Trophoblast cell (in vitro differentiated cells and primary cell): ENCODE measurements around the gene TRIP12.

Experiments used
- DNase-seq, 2 donors: peaks; one replicate each; pipeline ENCODE4 v3.0.0-alpha.2; 2016
- H2AFZ ChIP-seq: 2 replicates; pipeline ENCODE4 v1.6.1; 2013; ENCODE audit warnings: low read length, moderate library complexity, mild to moderate bottlenecking; ENCODE audit not compliant: insufficient read depth, poor library complexity
- H2AK5ac ChIP-seq: 2 replicates; pipeline ENCODE4 v1.6.1; 2013; ENCODE audit warnings: mild to moderate bottlenecking, low read length
- H2BK120ac ChIP-seq: 2 replicates; pipeline ENCODE4 v1.6.1; 2013; ENCODE audit warnings: low read length, mild to moderate bottlenecking, moderate library complexity; ENCODE audit not compliant: insufficient read depth, poor library complexity
- H2BK12ac ChIP-seq: 2 replicates; pipeline ENCODE4 v1.6.1; 2013; ENCODE audit warnings: mild to moderate bottlenecking, low read length, moderate library complexity
- H2BK5ac ChIP-seq: 2 replicates; pipeline ENCODE4 v1.6.1; 2013; ENCODE audit warnings: low read length, low read depth, moderate library complexity, mild to moderate bottlenecking; ENCODE audit not compliant: poor library complexity
- H3K14ac ChIP-seq: 2 replicates; pipeline ENCODE4 v1.6.1; 2013; ENCODE audit warnings: mild to moderate bottlenecking, low read length
- H3K18ac ChIP-seq: 2 replicates; pipeline ENCODE4 v1.6.1; 2013; ENCODE audit warnings: mild to moderate bottlenecking, low read length
- H3K23ac ChIP-seq: 2 replicates; pipeline ENCODE4 v1.6.1; 2013; ENCODE audit warnings: low read length
- H3K27ac ChIP-seq: 2 replicates; pipeline ENCODE4 v1.5.1; 2013; ENCODE audit warnings: low read depth, mild to moderate bottlenecking, inconsistent platforms, low read length, moderate library complexity
- H3K27me3 ChIP-seq: 2 replicates; pipeline ENCODE4 v1.6.1; 2013; ENCODE audit warnings: inconsistent platforms, mild to moderate bottlenecking, low read length, moderate library complexity; ENCODE audit not compliant: insufficient read depth
- H3K36me3 ChIP-seq, 2 experiments: 1 replicate in 1 of 2; 2 replicates in 1 of 2; pipeline ENCODE4 v1.6.1; 2013; ENCODE audit warnings: low read length in 2 of 2, mild to moderate bottlenecking in 2 of 2, moderate library complexity in 1 of 2; ENCODE audit not compliant: insufficient read depth in 2 of 2, control insufficient read depth in 1 of 2
- H3K4ac ChIP-seq: 2 replicates; pipeline ENCODE4 v1.6.1; 2013; ENCODE audit warnings: low read depth, mild to moderate bottlenecking, low read length, moderate library complexity
- H3K4me1 ChIP-seq, 2 experiments: 1 replicate in 1 of 2; 2 replicates in 1 of 2; pipeline ENCODE4 v1.6.1; 2013; ENCODE audit warnings: low read length in 2 of 2, mild to moderate bottlenecking in 2 of 2, moderate library complexity in 1 of 2; ENCODE audit not compliant: insufficient read depth in 2 of 2, control insufficient read depth in 1 of 2
- H3K4me2 ChIP-seq: 2 replicates; pipeline ENCODE4 v1.6.1; 2013; ENCODE audit warnings: inconsistent platforms, mild to moderate bottlenecking, low read length, moderate library complexity
- H3K4me3 ChIP-seq: 2 replicates; pipeline ENCODE4 v1.5.1; 2013; ENCODE audit warnings: mild to moderate bottlenecking, low read depth, low read length, inconsistent platforms
- H3K79me1 ChIP-seq: one replicate; pipeline ENCODE4 v1.6.1; 2013; ENCODE audit warnings: low read length
- H3K79me2 ChIP-seq: 2 replicates; pipeline ENCODE4 v1.6.1; 2013; ENCODE audit warnings: low read length, mild to moderate bottlenecking; ENCODE audit not compliant: control insufficient read depth, insufficient read depth, poor library complexity
- H3K9ac ChIP-seq: 2 replicates; pipeline ENCODE4 v1.6.1; 2013; ENCODE audit warnings: mild to moderate bottlenecking, low read length
- H3K9me3 ChIP-seq: 2 replicates; pipeline ENCODE4 v1.6.1; 2013; ENCODE audit warnings: low read depth, mild to moderate bottlenecking, control low read depth, inconsistent platforms, low read length; ENCODE audit not compliant: insufficient read depth
- H4K12ac ChIP-seq: 2 replicates; pipeline ENCODE4 v1.6.1; 2013; ENCODE audit warnings: low read depth, mild to moderate bottlenecking, low read length, moderate library complexity
- H4K8ac ChIP-seq: 2 replicates; pipeline ENCODE4 v1.6.1; 2013; ENCODE audit warnings: low read depth, mild to moderate bottlenecking, low read length, moderate library complexity
- H4K91ac ChIP-seq: one replicate; pipeline ENCODE4 v1.6.1; 2013; ENCODE audit warnings: low read depth, mild to moderate bottlenecking, low read length, moderate library complexity
- WGBS: extraction: QIAGEN DNeasy Blood & Tissue Kit; methylation state at CpG from one replicate; pipeline ENCODE4 v1.1.7; 2013; ENCODE audit warnings: missing lambda C conversion rate; ENCODE audit not compliant: insufficient read length, insufficient coverage; ENCODE audit errors: extremely low coverage; 5-methylcytosine and 5-hydroxymethylcytosine counted together

Gene TRIP12

DNA sequence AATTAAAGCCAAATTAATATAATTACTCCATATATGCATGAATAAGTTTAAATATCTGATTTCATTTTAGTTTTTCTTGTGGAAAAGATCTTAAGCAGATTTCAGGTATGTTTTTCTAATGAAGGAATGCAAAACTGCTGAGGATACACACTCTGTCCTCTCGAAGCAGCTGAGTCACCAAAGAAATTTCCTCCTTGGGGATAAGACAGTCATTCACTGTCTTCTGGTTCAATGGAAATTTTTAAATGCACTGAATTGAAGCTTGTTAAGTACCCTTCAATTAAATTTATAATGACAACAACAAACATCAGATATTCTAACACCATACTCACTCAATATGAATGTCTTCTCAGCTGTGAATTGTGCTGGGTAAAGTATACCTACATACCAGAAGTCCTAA lies 106.0 kb downstream of the TRIP12 start:
- no CpG with 5 or more reads among the region's 1 CpG for WGBS
- Histone ChIP-seq H3K79me2 (no peaks in the 10 kb centered on the region), H3K14ac (no peak overlapping the region), H3K9me3 (no peaks in the 10 kb centered on the region), H3K23ac (no peak overlapping the region), H3K18ac (no peak overlapping the region), H2BK5ac (no peak overlapping the region), H4K12ac (no peak overlapping the region), H3K36me3 (peaks cover 13 to 14% of the 10 kb centered on the region in 2 experiments), H3K4ac (no peak overlapping the region), H3K4me3 (no peak overlapping the region), H3K9ac (no peak overlapping the region), H4K8ac (no peak overlapping the region), H4K91ac (no peak overlapping the region), H3K27ac (no peak overlapping the region), H3K4me2 (no peak overlapping the region), H3K27me3 (no peaks in the 10 kb centered on the region), H2AFZ (no peak overlapping the region), H2BK120ac (no peak overlapping the region), H3K4me1 (no peaks in the 10 kb centered on the region), H3K79me1 (no peaks in the 10 kb centered on the region), H2AK5ac (no peak overlapping the region), H2BK12ac (no peak overlapping the region)
- DNase-seq, result peak; percentile 6 to 64

DNA sequence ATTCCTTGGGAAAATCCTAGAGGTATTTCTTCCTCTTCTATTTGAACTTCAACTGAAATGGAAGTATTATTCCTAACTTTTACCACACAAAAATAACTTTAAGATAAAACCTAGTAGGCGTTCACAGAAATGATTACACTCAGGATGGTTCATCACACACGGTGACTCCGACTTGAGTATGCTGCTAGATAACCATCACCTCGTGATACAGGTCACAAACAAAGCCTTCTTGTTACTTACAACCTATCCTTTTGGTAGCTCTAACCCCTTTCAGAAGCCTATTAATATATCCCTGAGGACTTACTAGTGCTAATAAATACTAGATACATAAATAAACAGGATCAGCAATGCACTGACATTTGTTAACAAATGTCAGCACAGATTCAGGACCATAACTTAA lies 106.5 kb downstream of the TRIP12 start:
- no peak overlapping the region for H4K8ac ChIP-seq
- H2AFZ ChIP-seq, result no peak overlapping the region
- H3K9me3 ChIP-seq, result no peaks in the 10 kb centered on the region
- H3K18ac ChIP-seq, result no peak overlapping the region
- no peak overlapping the region for H2AK5ac ChIP-seq
- no peak overlapping the region for H2BK12ac ChIP-seq
- H3K36me3 ChIP-seq, result peaks cover 12 to 13% of the 10 kb centered on the region in 2 experiments
- peak; percentile 23 to 55 for DNase-seq
- H3K4me3 ChIP-seq, result no peak overlapping the region
- H3K4me2 ChIP-seq, result no peak overlapping the region
- no CpG with 5 or more reads among the region's 4 CpGs for WGBS
- no peak overlapping the region for H2BK120ac ChIP-seq
- H3K79me1 ChIP-seq, result no peaks in the 10 kb centered on the region
- no peak overlapping the region for H3K23ac ChIP-seq
- no peak overlapping the region for H4K12ac ChIP-seq
- no peaks in the 10 kb centered on the region for H3K4me1 ChIP-seq
- no peak overlapping the region for H2BK5ac ChIP-seq
- no peak overlapping the region for H3K4ac ChIP-seq
- H3K27me3 ChIP-seq, result no peaks in the 10 kb centered on the region
- no peak overlapping the region for H3K9ac ChIP-seq
- H3K14ac ChIP-seq, result no peak overlapping the region
- no peak overlapping the region for H4K91ac ChIP-seq
- H3K79me2 ChIP-seq, result no peaks in the 10 kb centered on the region
- no peak overlapping the region for H3K27ac ChIP-seq

DNA sequence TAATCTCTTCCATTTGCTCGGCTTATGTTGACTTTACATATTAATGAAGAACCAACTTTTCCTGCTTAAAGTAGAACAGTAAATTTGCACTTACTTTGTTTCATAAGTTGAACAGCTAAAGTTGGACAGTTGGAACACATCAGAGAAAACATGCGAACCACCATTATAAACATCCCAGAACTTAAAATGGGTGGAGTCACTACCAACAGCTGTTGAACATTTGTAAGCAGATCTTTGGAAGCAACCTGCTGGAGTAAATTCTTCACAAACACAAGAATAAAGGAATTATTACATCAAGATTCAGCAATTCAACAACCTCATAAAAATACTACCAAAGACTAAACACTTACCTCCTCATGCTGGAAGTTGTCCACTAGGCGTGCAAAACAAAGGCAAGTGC lies 111.0 kb downstream of the TRIP12 start:
- no peaks in the 10 kb centered on the region for H3K9me3 ChIP-seq
- H4K8ac ChIP-seq, result no peak overlapping the region
- 100% methylated on average over 1 of the region's 3 CpGs for WGBS
- no peak overlapping the region for H2BK120ac ChIP-seq
- H3K4me2 ChIP-seq, result no peak overlapping the region
- no peak for DNase-seq
- H3K23ac ChIP-seq, result no peak overlapping the region
- no peak overlapping the region for H3K27ac ChIP-seq
- no peak overlapping the region for H2BK12ac ChIP-seq
- no peak overlapping the region for H2AFZ ChIP-seq
- H4K91ac ChIP-seq, result no peak overlapping the region
- no peak overlapping the region for H3K14ac ChIP-seq
- H3K4me1 ChIP-seq, result no peaks in the 10 kb centered on the region
- H3K36me3 ChIP-seq, result peaks cover 12 to 17% of the 10 kb centered on the region in 2 experiments
- no peak overlapping the region for H3K18ac ChIP-seq
- no peaks in the 10 kb centered on the region for H3K27me3 ChIP-seq
- no peak overlapping the region for H2AK5ac ChIP-seq
- H2BK5ac ChIP-seq, result no peak overlapping the region
- H3K79me2 ChIP-seq, result no peaks in the 10 kb centered on the region
- H4K12ac ChIP-seq, result no peak overlapping the region
- no peak overlapping the region for H3K4ac ChIP-seq
- H3K79me1 ChIP-seq, result no peaks in the 10 kb centered on the region
- H3K4me3 ChIP-seq, result no peak overlapping the region
- no peak overlapping the region for H3K9ac ChIP-seq

- Histone ChIP-seq H4K8ac (no peak overlapping the region), H3K27me3 (no peaks in the 10 kb centered on the region), H3K4me2 (no peak overlapping the region), H4K12ac (no peak overlapping the region), H2BK120ac (no peak overlapping the region), H3K27ac (no peak overlapping the region), H2AK5ac (no peak overlapping the region), H3K79me1 (no peaks in the 10 kb centered on the region), H3K79me2 (no peaks in the 10 kb centered on the region), H4K91ac (no peak overlapping the region), H3K4me3 (no peak overlapping the region), H2AFZ (no peak overlapping the region), H3K23ac (no peak overlapping the region), H3K4me1 (no peaks in the 10 kb centered on the region), H3K14ac (no peak overlapping the region), H2BK12ac (no peak overlapping the region), H2BK5ac (no peak overlapping the region), H3K36me3 (peaks cover 12 to 25% of the 10 kb centered on the region in 2 experiments), H3K9me3 (no peaks in the 10 kb centered on the region), H3K4ac (no peak overlapping the region), H3K9ac (no peak overlapping the region), H3K18ac (no peak overlapping the region)
- WGBS, result no CpG with 5 or more reads among the region's 6 CpGs
- DNase-seq, result no peak
Observed at GRCh38 chr2:229805559-229805958, 116.2 kb downstream of the TRIP12 start.
